Stimulated activated CD8-positive, alpha-beta memory T cell treated with anti-CD3 and anti-CD28 coated beads, Interleukin-4, amount 100 ng/mL, for 24 hours (primary cell): ENCODE data around the gene RGS21.
"Not testable (repeated sequence)": the region's sequence is repeated elsewhere in the genome, so short reads cannot be mapped to it uniquely, and the experiment has no call there.

Experiments
- DNase-seq: peaks from one replicate; pipeline ENCODE4 v3.0.0-alpha.2; 2020; ENCODE audit warnings: low read depth

RGS21 gene, protein sequence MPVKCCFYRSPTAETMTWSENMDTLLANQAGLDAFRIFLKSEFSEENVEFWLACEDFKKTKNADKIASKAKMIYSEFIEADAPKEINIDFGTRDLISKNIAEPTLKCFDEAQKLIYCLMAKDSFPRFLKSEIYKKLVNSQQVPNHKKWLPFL

DNA sequence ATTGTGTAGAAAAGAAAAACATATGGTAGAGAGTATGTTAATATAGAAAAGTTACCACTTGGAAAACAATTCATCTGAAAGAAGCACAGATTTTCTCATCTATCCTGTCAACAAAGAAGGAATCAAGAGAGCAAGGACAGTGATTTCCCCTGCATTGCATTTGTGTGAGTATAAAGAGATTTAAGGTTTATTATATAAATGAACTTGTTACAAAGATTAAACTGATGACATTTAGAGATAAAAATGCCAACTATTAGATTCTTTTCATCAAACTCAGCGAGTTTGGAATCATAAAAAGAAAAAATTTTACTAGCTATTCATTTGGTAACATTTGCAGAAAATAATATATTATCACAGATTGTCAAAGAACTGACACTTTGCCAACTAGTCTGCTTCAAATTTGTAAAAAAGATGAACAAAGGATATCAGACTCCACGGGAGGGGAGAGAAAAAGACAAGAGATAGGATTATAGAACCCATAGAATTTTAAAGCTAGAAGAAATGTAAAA lies at the start of gene RGS21:
RGS21 (plus strand) TSS at position 51 of the 509 bp plus-strand sequence. CDS start 26,045 bp downstream, outside the sequence.
- no peak for DNase-seq

DNA sequence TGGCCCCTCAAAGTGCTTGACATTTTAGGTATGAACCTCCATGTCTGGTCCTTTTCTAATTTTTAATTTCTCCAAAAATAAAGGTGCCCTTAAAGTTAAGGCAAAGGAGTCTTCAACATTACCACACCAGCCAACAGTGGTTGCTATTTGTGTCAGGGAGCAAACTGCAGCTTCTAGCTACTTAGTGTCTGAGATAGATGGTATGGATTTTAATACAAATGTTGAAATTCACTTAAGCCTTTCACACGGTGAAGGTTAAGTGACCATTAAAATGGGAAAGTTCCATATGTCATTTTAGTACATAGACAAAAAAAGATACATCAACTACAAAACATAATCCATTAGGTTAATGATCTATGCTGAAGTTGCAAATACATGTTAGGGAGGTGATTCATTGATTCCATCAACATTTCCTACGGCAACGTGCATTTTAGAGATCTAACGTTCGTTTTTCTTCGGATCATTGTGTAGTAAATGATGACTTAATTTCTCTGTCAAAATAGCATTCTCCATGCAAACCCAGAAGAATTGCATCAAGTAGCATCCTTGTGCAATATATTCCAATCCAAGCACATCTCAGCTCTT lies 48.2 kb upstream of the RGS21 start:
- no peak for DNase-seq

DNA sequence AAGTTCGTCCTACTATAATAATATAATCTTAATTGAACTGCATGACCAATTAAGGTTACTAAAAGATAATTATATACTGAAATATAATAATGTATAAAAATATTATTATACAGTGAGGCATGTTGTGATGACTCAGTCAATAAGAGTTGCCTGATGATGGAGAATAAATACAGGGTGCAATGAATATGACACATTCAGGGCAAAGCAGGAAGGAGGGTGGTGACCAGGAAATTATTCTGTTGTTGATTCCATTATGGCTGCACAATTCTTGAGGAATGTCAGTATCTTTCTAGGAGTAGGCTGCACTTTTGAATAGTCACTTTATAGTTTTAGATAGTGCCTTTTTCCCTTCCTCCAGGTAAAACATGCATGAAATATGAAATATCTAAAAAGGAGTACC lies 46.4 kb upstream of the RGS21 start:
- no peak for DNase-seq

DNA sequence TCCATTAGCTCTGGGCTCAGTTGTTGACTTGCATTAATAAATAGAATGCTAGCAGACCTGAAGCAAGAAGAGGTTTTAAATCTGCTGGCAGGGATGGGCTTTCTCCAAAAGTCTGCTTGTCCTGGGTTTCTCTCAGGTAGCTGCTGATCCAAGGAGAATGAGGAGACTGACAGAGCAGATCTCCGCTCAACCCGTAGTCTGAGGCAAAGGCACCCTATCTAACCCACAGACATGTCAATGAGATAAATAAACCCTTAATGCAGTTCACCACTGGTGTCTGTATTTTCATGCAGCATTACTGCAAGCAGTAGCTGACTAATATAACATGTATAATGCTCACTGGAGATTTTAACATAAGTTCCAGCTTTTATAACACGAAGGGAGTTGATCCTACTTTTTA lies 44.1 kb upstream of the RGS21 start:
- DNase-seq = no peak

DNA sequence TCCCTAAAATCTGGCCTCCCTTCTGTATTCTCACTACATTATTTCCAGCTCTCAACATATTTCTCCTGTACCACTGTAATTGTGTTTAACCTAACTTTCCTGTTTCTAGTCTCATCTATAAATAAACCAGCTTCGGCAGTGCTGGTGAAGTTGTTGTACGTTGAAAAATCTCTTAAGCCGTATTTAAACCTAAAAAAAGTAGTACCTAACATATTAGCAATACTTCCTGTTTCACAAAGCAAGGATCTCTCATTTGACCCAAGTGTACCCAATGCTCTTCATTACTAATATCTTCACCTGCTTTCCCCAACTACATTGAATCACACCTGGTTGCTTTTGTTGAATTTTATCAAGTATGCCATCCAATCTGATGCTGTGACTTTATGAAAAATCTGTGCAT lies 42.2 kb upstream of the RGS21 start:
- no peak for DNase-seq

DNA sequence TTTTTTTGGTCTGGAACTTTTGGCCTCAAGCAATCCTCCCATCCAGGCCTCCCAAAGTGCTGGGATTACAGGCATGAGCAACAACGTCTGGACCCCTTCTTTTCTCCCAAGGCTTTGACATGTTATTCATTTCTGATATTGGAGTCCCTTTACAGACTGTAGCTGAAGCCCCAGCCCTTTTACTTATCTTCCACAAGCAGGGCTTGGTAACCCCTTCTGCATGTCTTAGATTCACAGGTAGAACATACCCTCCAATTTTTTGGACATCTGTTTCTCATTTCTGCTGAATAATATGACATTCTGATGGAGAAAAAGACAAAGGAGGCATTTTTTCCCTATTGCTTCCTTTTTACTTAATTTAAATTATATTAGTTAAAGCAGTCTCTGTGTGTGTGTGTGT lies 39.2 kb upstream of the RGS21 start:
- no peak for DNase-seq

DNA sequence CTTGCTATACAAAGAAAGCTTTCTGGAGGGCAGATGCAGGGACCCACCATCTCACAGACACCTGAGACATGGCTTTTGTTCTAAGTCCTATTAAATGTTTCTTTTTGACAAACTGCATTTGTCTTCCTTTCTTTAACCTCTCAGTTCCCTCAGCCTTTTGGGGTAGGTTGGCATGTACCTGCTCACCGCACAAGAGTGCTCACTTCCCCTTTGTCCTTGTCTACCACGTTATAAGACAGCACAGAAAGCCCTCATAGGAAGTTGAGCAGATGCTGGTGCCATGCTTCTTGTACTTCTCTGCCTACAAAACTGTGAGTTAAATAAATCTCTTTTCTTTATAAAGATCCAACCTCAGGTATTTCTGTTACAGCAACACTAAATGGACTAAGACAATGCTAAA lies 31.9 kb upstream of the RGS21 start:
- no peak for DNase-seq

DNA sequence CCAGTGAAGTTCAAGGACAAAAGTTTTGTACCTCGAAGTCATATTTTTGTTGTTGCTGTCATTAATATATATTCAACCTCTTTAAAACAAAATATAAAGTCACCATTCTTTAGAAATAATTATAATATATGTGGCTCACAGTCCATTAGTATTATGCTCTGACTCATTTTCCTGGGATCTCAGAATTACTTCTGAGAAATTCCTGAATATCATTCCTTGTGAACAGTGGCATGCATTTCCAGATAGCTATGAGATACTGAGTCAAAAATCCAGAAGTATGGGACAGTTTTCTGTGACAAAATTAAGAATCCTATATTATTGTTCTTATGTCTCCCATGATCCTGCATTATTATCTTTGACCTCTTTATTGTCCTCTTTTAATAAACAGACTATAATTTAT lies 13.8 kb upstream of the RGS21 start:
- DNase-seq = no peak

DNA sequence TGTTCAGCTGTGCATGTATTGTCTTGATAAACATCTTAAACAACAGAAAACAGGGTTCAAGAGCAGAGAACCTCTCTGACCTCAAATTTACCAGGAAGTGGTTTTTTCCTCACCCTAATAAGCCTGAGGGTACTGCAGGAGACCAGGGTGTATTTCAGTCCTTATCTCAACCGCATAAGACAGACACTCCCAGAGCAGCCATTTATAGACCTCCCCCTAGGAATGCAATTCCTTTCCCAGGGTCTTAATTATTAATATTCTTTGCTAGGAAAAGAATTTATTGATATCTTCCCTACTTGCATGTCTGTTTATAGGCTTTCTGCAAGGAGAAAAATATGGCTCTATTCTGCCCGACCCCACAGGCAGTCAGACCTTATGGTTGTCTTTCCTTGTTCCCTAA lies 8.5 kb upstream of the RGS21 start:
- not testable (repeated sequence) for DNase-seq

DNA sequence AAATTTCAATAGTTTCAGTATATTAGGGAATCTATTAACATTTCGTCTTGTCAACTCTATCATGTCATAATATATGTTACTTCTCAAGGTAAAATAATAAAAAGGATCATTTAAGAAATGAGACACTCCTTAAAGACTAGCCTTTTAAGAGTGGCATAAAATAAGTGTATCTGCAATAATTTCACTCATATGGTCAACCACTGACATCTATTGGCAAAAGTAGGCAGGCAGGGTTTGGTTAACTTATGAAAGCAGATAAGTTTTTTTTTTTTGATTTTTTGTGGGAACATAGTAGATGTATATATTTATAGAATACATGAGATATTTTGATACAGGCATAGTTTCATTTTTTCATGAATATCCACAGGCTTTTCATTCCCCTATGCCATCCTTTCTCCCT lies 5.5 kb upstream of the RGS21 start:
- no peak for DNase-seq

DNA sequence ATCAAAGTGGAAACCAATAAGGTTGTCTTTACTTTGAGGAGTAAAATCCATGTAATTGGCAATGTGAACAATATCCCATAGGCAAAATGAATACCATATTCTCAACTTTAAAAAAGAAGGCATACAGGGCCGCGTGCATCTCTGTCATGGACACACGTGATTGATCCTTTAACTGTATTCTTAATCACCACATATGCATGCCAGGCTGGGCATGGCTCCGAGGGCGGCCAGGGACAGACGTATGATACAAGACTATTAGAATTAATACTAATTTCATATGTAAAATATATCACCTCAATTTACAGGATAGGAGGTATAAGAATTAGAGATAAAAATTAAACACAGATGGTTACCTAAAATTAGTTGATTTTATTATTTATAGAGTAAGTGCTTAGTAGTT lies 11.2 kb downstream of the RGS21 start:
- DNase-seq = no peak

DNA sequence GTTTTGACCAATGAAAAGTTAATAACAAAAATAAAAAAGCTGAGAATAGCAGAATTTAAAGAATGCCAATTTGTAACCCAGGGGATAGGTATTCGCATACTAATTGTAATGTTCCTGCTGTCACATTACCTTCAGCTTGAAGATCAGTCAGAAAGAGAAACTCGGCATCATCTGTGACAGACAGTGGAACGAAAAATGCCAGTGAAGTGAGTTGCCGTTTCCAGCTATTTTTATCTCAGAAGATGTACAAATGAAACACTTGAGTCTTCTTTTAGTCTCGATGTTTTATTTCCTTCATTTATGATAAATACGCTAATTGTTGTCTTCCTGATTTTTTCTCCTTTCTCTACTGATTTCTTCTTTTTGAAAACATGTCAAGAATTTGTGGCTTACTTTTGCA lies 26.1 kb downstream of the RGS21 start:
- DNase-seq = no peak

DNA sequence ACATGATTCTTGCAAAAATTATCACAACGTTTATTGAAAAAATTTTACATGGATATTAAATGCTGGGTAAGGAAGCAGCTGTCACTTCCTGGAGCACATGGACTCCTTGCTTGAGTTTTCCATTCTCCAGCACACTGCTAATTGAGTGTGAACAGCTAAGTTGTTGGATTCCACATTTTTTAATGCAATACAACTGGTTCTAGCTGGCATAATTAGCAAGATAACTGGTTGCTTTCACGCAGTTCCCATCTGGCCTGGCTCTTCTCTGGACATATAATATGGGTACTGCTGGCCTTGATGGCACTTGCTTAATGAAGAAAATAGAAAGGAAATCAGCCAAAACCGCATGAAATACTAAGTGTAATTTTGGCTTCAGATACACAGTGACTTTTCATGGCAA lies 26.6 kb downstream of the RGS21 start:
- DNase-seq = no peak

DNA sequence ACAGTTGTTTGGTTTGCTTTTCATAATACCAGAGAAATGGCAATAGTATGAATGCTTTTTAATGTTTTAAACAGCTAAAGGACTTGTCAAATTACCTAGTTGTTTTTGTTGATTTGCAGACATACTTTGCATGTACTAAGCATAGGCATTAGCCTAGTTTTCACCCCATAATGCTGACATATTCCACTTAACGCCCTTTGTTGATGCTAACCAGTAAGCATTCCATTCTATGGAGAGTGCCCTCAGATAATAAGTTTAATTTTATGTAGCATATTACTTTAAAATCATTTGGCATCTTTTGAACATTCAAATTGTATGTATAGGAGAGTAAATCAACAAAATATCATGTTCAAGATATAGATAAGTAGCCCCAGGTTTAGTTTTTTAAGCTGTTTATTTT lies 32.5 kb downstream of the RGS21 start:
- DNase-seq = no peak

DNA sequence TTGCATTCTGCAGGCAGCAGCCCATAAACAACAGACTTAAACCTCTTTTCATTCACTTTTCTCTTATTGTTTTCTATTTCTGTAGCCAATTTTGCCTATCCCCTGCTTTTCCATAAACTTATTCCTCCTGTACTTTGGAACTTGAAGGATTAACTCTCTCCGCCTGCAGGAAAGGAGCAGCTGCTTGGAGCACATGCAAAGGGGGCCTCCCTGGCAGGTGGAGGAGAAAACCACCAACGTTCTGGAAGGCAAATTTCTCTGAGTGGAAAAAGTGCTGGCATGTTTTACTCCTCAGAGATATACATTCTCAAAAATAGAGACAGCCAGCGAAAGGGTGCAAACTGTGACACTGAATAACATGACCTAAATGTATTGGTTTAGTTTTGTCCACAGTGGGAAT lies 33.6 kb downstream of the RGS21 start:
- no peak for DNase-seq

DNA sequence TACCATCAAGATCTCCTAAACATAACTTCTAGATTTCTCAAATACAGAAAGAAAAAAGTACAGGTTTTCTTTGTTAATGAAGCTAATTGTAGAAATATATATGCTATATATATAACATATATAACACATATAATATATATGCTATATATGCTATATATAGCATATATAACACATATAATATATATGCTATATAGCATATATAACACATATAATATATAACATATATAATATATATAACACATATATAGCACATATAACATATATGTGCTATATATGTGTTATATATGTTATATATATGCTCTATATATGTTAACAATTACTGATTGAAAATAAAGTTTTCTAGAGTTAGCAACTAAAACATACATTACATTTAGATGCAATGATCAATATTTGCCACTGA lies 34.8 kb downstream of the RGS21 start:
- DNase-seq = no peak

DNA sequence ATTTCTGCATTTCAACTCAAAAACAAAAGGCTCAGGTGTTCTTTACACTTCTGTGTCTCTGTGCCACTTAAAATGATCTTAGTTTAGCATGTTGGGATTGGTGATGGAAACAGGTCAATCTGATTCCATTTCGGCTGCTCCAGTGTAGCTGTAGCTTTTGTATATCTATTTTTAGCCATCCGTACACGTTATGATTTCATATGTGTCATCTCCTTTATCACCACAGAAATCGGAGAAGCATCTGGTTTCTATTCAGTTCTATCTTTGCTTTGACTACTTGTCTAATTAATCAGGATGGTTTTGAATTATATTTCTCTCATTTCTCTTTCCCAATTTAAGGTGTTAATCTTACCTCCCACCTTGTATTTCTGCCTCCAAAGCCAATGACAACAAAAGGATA lies 41.1 kb downstream of the RGS21 start:
- no peak for DNase-seq

DNA sequence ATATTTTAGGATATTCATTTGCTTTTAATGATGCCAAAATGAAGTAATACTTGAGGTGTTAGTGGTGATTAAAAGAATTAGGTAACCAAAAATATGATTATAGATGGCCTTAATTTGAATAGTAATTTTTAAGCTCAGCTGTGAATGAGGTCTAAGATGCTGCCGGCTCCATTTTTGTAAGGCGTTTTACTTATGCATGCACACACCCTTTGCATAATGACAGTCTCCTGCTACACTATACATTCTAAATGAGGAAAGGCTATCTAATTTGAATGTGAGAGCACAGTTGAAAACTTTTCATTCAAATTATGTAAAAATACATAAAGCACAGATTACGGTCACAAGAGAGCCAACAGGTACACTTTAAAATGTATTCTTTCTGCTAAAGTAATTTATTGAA lies 41.6 kb downstream of the RGS21 start:
- DNase-seq = no peak

DNA sequence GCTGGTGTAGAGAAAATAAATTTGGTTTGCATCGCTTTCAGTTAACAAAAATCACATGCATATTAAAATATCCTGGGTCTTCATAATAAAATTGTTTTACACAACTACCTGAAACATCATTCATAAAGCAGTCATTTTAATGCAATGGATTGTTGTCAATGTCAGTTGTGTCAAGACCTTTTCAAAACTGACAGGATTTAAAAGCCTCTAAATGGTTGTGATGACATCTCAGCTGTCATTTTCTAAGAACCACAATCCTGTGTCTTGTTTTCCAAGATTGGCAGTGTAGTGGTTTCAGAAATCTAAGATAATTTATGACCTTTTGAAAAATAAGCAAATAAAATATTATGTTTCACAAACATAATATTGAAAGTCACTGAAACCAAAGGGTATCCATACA lies 42.0 kb downstream of the RGS21 start:
- no peak for DNase-seq

DNA sequence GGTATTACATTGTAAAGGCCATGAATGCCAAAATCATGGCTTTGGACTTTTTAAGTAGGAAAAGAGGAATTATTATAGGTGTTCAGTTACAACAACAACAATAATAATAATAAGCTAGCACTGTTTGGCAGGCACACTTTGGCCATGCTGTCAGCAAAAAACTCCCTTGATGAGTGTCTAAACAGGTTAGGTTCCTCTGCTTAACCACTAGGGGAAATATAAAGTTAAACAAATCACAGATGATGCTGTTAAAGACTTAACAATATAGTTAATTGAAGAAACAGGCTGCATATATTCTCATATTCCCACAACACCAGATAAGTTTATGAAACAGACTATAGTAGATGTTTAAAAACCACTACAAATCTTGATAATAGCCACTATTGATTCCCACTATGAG lies 46.4 kb downstream of the RGS21 start:
- no peak for DNase-seq

DNA sequence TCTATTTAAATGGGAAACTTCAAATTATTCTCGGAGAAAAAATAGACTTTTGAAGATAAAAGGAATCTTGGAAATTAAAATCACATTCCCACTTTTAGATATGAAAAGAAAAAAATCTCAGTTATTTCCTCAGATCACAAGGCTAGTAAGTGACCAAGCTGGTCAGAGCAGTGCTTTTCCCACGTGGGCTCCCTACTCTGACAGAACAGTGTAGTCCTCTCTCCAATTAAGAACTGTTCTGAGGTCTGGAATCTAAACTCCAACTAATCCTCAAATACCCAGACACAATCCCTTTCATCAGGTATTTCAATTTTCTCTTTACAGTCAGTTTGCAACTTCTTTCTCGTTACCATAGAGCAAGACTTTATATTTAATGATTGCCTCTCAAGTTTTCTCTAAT lies 50.6 kb downstream of the RGS21 start:
- DNase-seq = no peak

DNA sequence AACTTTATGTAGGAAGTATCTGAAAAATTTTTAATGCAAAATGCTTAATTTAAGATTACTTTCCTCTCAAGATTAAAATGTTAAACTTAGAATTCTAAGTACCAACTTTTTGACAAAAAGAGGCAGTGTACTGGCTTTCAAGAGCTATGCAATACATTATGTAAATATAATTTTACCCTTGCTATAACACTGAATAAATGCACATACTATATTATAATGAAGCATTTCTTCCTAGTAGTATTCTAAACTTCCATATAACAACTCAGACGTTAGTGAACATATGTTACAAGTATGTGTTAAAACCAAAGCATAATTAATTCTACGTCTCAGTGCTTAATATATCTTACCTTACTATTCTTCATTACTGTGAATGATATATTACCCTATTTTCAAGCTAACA lies 58.5 kb downstream of the RGS21 start:
- no peak for DNase-seq

DNA sequence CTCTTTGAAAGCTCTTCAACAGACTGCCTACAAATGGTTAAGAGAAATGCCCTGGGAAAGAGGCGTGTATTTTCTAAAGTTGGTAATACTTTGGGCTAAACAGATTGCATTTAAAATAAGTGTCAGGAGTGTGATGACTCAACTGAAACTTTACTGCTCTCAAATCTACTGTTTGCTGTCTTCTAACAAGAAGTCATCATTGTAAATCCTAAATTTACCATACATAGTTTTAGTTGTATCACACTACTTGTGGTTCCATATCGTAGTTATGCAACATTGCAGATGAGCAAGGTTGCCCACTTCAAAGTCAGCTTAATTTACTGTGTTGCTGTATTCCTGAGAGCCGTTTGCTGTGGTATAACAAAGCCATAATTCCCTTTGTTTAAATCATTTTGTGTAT lies 59.6 kb downstream of the RGS21 start:
- DNase-seq = no peak

DNA sequence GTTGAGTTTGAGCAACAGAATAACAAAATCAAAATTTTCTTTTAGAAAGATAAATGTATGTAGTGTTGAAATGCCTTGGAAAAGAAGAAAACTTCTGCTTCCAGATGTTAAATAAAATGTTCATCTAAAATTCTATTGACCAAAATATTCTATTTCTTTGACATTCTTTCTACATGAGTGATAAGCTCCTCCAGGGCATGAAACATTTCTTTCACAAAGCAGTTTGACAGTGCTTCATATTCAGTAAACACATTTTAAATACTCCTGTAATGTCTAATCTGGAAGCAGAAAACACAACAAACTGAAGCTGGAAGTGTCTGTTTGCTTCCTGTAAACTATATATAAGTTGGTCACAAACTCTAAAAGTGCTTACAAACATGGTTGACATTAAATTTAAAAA lies 61.5 kb downstream of the RGS21 start:
- no peak for DNase-seq
